GM23338 (cell line): Measurements from ENCODE around the gene TFF1. TPM values are rescaled to one million over a fixed set of nuclear protein-coding genes. Genes with fewer than 3 reads are reported as not detected.

ENCODE experiments used
- ATAC-seq: fragments of 200-7000 bp; cut with Tn5 transposase; 3 replicates; pipeline ENCODE4 v1.9.1; 2020
- DNase-seq: peaks from one replicate; pipeline ENCODE4 v3.0.0-alpha.2; 2015; ENCODE audit warnings: low spot score
- H2AFZ ChIP-seq: fragments of 200-600 bp; sonication (generic); 2 replicates; pipeline ENCODE4 v1.8.0; 2016; ENCODE audit warnings: antibody characterized with exemption, mild to moderate bottlenecking, moderate library complexity
- H3F3A ChIP-seq: fragments of 200-600 bp; sonication (generic); replicated peaks from 2 replicates; pipeline ENCODE4 v1.8.0; 2017; ENCODE audit warnings: antibody characterized with exemption, mixed run types, low read depth
- H3K27ac ChIP-seq: fragments of 200-600 bp; sonication (generic); 2 replicates; pipeline ENCODE4 v1.6.1; 2016; ENCODE audit warnings: low read depth
- H3K27me3 ChIP-seq: fragments of 200-600 bp; sonication (generic); 2 replicates; pipeline ENCODE4 v1.8.0; 2016; ENCODE audit warnings: mild to moderate bottlenecking, mixed run types, moderate library complexity; ENCODE audit not compliant: insufficient read depth
- H3K36me3 ChIP-seq: fragments of 200-600 bp; sonication (generic); 2 replicates; pipeline ENCODE4 v1.8.0; 2016; ENCODE audit warnings: mild to moderate bottlenecking; ENCODE audit not compliant: insufficient read depth
- H3K4me1 ChIP-seq: fragments of 200-600 bp; sonication (generic); 2 replicates; pipeline ENCODE4 v1.8.0; 2016; ENCODE audit warnings: mild to moderate bottlenecking, moderate library complexity; ENCODE audit not compliant: insufficient read depth
- H3K4me2 ChIP-seq: fragments of 200-600 bp; sonication (generic); 2 replicates; pipeline ENCODE4 v1.7.1; 2017; ENCODE audit warnings: mixed run types
- H3K4me3 ChIP-seq: fragments of 200-600 bp; sonication (generic); 2 replicates; pipeline ENCODE4 v1.6.1; 2016; ENCODE audit warnings: mixed run types
- H3K79me2 ChIP-seq: fragments of 200-600 bp; sonication (generic); replicated peaks from 2 replicates; pipeline ENCODE4 v1.8.0; 2017; ENCODE audit warnings: mild to moderate bottlenecking; ENCODE audit not compliant: insufficient read depth
- H3K9me2 ChIP-seq: fragments of 200-600 bp; sonication (generic); 2 replicates; pipeline ENCODE4 v1.8.0; 2017; ENCODE audit not compliant: insufficient read depth
- H4K20me1 ChIP-seq: fragments of 200-600 bp; sonication (generic); replicated peaks from 2 replicates; pipeline ENCODE4 v1.8.0; 2017; ENCODE audit warnings: mild to moderate bottlenecking; ENCODE audit not compliant: insufficient read depth
- H3K27ac Mint-ChIP-seq: 2 replicates; pipeline ENCODE4 v1.8.0; 2020; ENCODE audit warnings: inconsistent platforms, mild to moderate bottlenecking, moderate library complexity, mixed read lengths
- H3K27me3 Mint-ChIP-seq: 3 replicates; pipeline ENCODE4 v1.8.0; 2022; ENCODE audit warnings: low read depth, mild to moderate bottlenecking, moderate library complexity, mixed read lengths, inconsistent platforms; ENCODE audit not compliant: insufficient read depth, poor library complexity
- H3K36me3 Mint-ChIP-seq: 3 replicates; pipeline ENCODE4 v1.8.0; 2021; ENCODE audit warnings: low read depth, mild to moderate bottlenecking, inconsistent platforms, moderate library complexity, mixed read lengths
- H3K4me1 Mint-ChIP-seq: 3 replicates; pipeline ENCODE4 v1.8.0; 2020; ENCODE audit warnings: mild to moderate bottlenecking, inconsistent platforms, mixed read lengths
- H3K4me3 Mint-ChIP-seq: 3 replicates; pipeline ENCODE4 v1.8.0; 2021; ENCODE audit warnings: moderate library complexity, mild to moderate bottlenecking, inconsistent platforms, mixed read lengths
- H3K9me3 Mint-ChIP-seq: 3 replicates; pipeline ENCODE4 v1.8.0; 2020; ENCODE audit warnings: moderate library complexity, mild to moderate bottlenecking, inconsistent platforms, mixed read lengths
- CREB1 ChIP-seq: fragments of 250-450 bp; sonication (Bioruptor Pico); IDR thresholded peaks from 2 replicates; pipeline ENCODE4 v1.5.0; 2020; ENCODE audit warnings: low read depth, mild to moderate bottlenecking, moderate library complexity
- CTCF ChIP-seq, 2 experiments: fragments of 200-600 bp in 1 of 2; sonication (generic) in 1 of 2; conservative IDR thresholded peaks; 2 replicates each; pipeline versions ENCODE4 v1.5.1 to v1.6.1; 2016 to 2017; ENCODE audit warnings: antibody characterized with exemption in 2 of 2, low read depth in 2 of 2, mild to moderate bottlenecking in 2 of 2, moderate library complexity in 1 of 2
- ETS1 ChIP-seq: IDR thresholded peaks from 2 replicates; pipeline ENCODE4 v1.6.1; 2016; ENCODE audit warnings: antibody characterized with exemption
- EZH2 ChIP-seq: fragments of 200-600 bp; sonication (generic); IDR thresholded peaks from one replicate; pipeline ENCODE4 v1.8.0; 2017; ENCODE audit warnings: antibody characterized with exemption, mild to moderate bottlenecking, low read depth; ENCODE audit not compliant: unreplicated experiment
- EZH2phosphoT487 ChIP-seq: fragments of 200-600 bp; sonication (generic); IDR thresholded peaks from one replicate; pipeline ENCODE4 v1.8.1; 2018; ENCODE audit warnings: antibody characterized with exemption; ENCODE audit not compliant: unreplicated experiment
- JUNB ChIP-seq: IDR thresholded peaks from one replicate; pipeline ENCODE4 v1.6.1; 2016; ENCODE audit warnings: antibody characterized with exemption; ENCODE audit not compliant: unreplicated experiment
- NANOG ChIP-seq: IDR thresholded peaks from 2 replicates; pipeline ENCODE4 v1.6.1; 2016; ENCODE audit warnings: antibody characterized with exemption, borderline replicate concordance
- POLR2AphosphoS5 ChIP-seq: IDR thresholded peaks from 2 replicates; pipeline ENCODE4 v1.6.1; 2016; ENCODE audit warnings: antibody characterized with exemption, low read depth
- REST ChIP-seq: IDR thresholded peaks from one replicate; pipeline ENCODE4 v1.6.1; 2018; ENCODE audit warnings: antibody characterized with exemption; ENCODE audit not compliant: unreplicated experiment
- STAT1 ChIP-seq: IDR thresholded peaks from one replicate; pipeline ENCODE4 v1.6.1; 2016; ENCODE audit warnings: antibody characterized with exemption; ENCODE audit not compliant: unreplicated experiment
- ZNF114 ChIP-seq: fragments of 250-450 bp; sonication (Bioruptor Pico); IDR thresholded peaks from 2 replicates; pipeline ENCODE4 v1.5.0; 2020; ENCODE audit warnings: mild to moderate bottlenecking, moderate library complexity
- ZNF331 ChIP-seq: fragments of 250-450 bp; sonication (Bioruptor Pico); IDR thresholded peaks from 2 replicates; pipeline ENCODE4 v1.5.0; 2020; ENCODE audit warnings: low read depth, mild to moderate bottlenecking, moderate library complexity
- polyA plus RNA-seq: library from polyadenylated mRNA; unstranded; fragments of >200 nt; fragmentation: Nextera tagmentation; extraction: Ambion mirVana; gene quantifications from 2 replicates; pipeline ENCODE4 v1.2.1, GENCODE V29; 2016
- total RNA-seq: library from RNA; depleted of rRNA; stranded (reverse); fragments of >200 nt; shearing (Covaris generic); gene quantifications from 2 replicates; pipeline ENCODE4 v1.2.3, GENCODE V29; 2014

Gene TFF1
- total and polyA plus RNA-seq, 2 experiments from 2014 or later = not detected

GRCh38 chr21:42352441-42353095, 13.8 kb downstream of the TFF1 start (continued):
- TF ChIP-seq REST (no peak), ZNF331 (CRISPR knock-in tag) (no peak), CREB1 (CRISPR knock-in tag) (no peak), ZNF114 (CRISPR knock-in tag) (no peak), NANOG (no peak)

- no peaks in the 10 kb centered on the region for H3K4me1 Mint-ChIP-seq
- Histone ChIP-seq H3K79me2 (no peaks in the 10 kb centered on the region), H3K27ac (no peak overlapping the region), H3K9me2 (0 out of 2 replicates have a peak, but pooled peaks cover 9% of the 10 kb centered on the region), H3K4me1 (no peaks in the 10 kb centered on the region), H3F3A (no peaks in the 10 kb centered on the region), H3K36me3 (no peaks in the 10 kb centered on the region), H3K27me3 (no peaks in the 10 kb centered on the region), H4K20me1 (no peaks in the 10 kb centered on the region), H3K4me2 (no peak overlapping the region), H2AFZ (no peak overlapping the region), H3K4me3 (no peak overlapping the region)
- H3K27ac Mint-ChIP-seq = no peak overlapping the region
- DNase-seq = no peak
- H3K27me3 Mint-ChIP-seq = peaks cover 13% of the 10 kb centered on the region
- H3K4me3 Mint-ChIP-seq = no peak overlapping the region
- no peaks in the 10 kb centered on the region; the same call in 2 of the 3 replicates for H3K36me3 Mint-ChIP-seq
- no peak for ATAC-seq
- peaks cover 4% of the 10 kb centered on the region; the same call in 2 of the 3 replicates for H3K9me3 Mint-ChIP-seq
- TF ChIP-seq POLR2AphosphoS5 (no peak), REST (no peak), CREB1 (CRISPR knock-in tag) (no peak), STAT1 (no peak), EZH2 (no peak), ZNF114 (CRISPR knock-in tag) (no peak), JUNB (no peak), ETS1 (no peak), NANOG (no peak), ZNF331 (CRISPR knock-in tag) (no peak), CTCF (conservative IDR thresholded peaks at IDR 0.05; ENCODE audit: low read depth in 2 of 2) (no peak), EZH2phosphoT487 (no peak)
Observed at GRCh38 chr21:42351626-42352440, 14.5 kb downstream of the TFF1 start.
